ENCODE data around the gene NEK3. TPM values are rescaled to one million over a fixed set of nuclear protein-coding genes. Genes with fewer than 3 reads are reported as not detected.
"Not testable (repeated sequence)": the region's sequence is repeated elsewhere in the genome, so short reads cannot be mapped to it uniquely, and the experiment has no call there.

NEK3 gene
- total RNA-seq, 1 experiment from 2014 or later, result 12.6 TPM

DNA sequence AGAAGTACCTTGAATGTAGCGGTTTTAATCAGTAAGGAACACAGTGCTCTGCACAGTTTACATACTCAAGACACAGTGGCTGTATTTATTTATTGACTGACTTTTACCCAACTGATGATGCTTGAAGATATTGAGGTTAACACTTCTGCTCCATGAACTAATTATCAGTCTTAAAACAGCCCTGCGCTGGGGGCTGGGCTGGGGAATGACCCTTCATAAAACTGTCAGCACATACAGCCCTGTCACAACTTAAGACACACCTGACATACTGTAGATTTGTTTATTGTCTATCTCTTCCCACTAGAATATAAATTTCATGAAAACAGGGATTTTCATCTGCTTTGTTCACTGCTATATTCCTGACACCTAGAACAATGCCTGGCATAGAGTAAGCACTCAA, 41.3 kb downstream of the NEK3 start:
- no peak for DNase-seq (ENCODE audit: low read depth)

DNA sequence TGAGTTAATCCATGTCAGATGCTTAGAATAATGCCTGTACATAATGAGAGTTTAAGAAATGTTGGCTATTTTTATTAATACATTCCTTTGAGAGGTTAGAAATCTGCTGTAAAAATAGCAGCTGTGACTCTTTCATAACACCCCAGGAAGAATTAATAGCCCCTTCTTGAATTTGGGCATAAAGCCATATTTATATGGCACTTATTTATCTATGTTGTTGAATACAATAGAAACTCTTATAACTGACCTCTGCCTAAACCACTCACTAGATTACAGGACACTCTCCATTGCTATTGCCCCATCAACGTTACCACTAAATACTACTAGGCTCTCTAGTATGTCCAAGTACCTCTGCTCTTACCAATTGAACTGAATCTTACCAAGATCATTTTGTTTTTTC, 46.8 kb downstream of the NEK3 start:
- no peak for DNase-seq (ENCODE audit: low read depth)

DNA sequence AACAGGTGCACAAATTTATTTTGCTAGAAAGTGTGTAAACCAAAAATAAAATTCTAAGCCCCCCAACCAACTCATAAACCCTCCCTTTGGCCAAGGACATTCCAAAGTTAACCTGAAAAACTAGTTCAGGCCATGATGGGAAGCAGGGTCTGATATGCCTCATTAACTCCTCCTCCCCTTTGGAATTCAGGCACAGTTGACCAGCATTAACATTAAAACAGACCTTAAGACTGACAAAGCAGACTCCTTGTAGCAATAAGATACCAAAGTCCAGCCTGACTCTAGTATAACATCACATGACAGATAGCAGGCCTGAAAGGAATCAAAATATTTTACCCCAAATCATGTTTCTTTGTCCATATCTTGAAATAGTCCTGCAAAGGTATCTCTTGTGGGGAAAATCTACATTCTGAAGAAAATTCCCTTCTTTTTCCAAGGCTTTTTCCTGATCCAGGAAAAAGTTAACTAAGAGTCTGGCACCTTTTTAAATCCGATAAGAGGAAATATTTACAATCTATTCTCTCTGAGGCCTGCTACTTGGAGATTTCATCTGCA, 50.2 kb downstream of the NEK3 start:
- no peak for DNase-seq (ENCODE audit: low read depth)

DNA sequence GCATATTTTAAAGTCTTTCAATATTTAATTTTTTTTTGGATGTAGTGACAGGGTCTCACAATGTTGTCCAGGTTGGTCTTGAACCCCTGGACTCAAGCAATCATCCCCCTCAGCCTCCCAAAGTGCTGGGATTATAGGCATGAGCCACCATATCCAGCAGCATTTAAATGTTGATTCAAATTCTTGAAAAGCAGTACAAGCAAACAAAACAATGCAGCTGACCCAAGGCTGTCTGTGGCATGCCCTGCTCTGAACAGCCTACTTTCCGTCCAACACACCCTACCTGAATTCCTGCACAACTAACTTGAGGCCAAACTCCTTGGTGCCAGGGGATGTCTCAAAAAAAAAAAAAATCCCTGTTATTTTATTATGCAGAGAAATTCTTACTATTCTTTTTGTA, 53.6 kb downstream of the NEK3 start:
- DNase-seq (ENCODE audit: low read depth), result no peak

DNA sequence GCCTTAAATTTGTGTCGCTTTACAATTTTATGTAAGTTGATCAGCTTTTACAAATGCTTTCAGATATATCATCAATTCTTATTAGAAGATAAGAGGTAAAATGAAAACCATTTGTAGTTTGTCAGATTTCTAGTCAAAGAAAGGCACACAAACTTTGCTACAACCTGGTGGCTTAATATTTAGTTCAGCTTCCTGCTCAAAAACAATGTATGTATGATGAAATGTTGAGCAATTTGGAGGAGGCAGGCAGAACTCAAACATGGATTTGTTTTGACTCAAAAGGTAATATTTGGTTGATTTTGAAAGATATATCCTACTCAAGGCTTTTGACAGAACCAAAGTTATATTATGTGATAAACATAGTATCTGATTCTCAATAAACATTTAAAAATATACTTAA, 54.8 kb downstream of the NEK3 start:
- DNase-seq (ENCODE audit: low read depth), result no peak

DNA sequence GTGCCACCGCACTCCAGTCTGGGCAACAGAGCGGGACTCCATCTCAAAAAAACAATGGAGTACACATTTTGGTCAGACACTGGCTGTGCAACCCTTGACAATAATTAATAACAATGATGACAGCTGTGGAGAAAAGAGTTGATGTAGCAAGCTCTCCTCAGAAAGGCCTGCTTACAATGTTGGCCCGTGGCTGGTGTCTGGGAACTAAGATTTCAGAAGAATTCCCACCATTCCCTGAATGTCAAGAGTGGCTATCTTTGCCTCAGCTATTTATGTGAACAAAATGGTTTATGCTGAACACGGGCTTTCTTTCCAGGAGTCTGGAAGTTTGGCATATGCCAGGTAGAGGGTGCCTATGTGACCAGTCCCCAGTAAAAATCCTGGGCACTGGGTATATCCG, 56.0 kb downstream of the NEK3 start:
- DNase-seq (ENCODE audit: low read depth), result no peak

DNA sequence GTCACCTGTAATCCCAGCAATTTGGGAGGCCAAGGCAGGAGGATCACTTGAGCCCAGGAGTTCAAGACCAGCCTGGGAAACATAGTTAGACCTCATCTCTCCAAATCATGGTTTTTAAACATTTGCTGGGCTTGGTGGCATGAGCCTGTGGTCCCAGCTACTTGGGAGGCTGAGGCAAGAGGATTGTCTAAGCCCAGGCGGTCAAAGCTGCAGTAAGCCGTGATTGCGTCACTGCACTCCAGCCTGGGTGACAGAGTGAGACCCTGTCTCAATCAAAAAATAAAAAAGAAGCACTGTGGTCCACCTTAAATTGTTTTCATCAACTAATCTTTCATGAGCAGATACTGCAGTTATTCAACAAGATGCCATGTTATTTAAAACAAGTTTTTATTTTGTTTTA, 57.0 kb downstream of the NEK3 start:
- not testable (repeated sequence) for DNase-seq (ENCODE audit: low read depth)

DNA sequence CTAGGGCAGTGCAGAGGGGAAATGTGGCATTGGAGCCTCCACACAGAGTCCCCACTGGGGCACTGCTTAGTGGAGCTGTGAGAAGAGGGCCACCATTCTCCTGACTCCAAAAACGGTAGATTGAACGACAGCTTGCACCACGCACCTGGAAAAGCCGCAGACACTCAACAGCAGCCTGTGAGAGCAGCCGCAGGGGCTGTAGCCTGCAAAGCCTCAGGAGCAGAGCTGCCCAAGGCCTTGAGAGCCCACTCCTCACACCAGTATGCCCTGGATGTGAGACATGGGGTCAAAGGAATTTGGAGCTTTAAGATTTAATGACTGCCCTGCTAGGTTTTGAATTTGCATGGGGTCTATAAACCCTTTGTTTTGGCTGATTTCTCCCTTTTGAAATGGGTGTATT, 62.2 kb downstream of the NEK3 start:
- DNase-seq (ENCODE audit: low read depth), result no peak

DNA sequence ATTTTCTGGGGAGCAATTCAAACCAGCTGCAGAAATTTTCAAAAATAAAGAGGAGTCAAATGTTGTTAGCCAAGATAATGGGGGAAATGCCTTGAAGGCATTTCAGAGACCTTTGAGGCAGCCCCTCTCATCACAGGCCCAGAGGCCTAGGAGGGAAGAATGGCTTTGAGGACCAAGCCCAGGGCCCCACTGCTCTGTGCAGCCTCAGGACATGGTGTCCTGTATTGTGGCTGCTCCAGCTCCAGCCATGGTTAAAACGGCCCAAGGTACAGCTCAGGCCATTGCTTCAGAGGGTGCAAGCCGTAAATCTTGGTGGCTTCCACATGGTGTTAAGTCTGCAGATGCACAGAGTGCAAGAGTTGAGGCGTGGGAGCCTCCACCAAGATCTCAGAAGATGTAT, 62.6 kb downstream of the NEK3 start:
- no peak for DNase-seq (ENCODE audit: low read depth)

DNA sequence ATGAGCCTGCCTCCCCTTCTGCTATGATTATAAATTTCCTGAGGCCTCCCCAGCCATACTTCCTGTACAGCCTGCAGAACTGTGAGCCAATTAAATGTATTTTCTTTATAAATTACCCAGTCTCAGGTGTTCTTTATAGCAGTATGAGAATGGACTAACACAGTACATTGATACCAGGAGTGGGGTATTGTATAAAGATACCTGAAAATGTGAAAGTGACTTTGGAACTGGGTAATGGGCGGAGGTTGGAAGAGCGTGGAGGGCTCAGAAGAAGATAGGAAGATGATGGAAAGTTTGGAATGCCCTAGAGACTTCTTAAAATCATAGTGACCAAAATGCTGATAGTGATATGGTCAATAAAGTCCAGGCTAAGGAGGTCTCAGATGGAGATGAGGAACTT, 63.3 kb downstream of the NEK3 start:
- DNase-seq (ENCODE audit: low read depth), result no peak

DNA sequence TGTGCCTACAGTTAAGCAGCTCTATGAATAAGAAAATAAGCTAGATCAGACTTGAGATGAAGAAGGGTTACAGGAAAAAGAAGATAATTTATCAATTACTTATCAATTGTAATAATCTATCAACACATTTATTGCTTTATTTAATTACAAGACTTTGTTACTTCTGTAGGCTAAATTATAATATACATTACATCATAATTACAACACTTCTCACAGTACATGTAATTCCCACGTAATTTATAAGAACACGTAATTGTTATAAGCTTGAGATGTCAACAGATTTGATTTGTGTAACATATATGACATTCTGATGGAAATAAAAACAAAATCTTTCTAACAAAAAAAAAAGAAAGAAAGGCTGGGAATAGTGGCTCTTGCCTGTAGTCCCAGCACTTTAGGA, 67.3 kb downstream of the NEK3 start:
- DNase-seq (ENCODE audit: low read depth), result no peak

DNA sequence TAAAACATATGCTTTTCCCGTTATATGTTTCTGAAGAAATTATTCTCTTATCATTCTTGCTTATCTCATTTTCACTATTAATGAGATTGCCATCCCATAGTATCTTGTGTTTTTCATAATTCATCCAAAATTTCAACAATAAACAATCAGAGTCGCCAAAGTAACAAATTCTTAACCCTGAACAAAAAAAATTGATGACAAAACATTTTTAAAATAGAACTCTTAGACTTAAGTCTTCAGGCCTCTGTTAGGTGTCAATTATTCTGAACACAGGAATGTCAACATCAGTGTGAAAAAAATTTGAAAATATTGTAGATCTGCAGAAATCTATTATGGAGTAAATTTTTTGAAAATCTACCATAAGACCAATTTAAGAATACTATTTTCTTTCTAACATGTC, 67.9 kb downstream of the NEK3 start:
- DNase-seq (ENCODE audit: low read depth), result no peak

DNA sequence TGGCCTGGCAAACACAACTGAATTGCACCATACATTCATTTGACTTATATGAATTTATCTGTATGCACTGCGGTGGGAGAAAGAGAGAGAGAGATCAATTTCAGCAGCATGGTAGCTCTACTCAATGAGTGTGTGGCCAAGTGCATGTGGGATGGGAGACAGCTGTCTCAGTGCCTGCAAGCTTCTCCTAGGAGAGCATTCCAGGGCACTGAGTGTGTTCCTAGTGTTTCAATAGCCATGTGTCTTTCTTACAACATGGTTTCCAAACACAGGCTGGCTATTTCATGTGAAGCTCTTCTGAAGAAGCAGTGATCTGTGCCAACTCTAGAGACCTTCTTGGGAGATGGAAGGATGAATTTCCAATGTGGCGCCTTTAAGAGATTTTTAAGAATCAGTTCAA, 74.0 kb downstream of the NEK3 start:
- DNase-seq (ENCODE audit: low read depth), result peak; percentile 13

DNA sequence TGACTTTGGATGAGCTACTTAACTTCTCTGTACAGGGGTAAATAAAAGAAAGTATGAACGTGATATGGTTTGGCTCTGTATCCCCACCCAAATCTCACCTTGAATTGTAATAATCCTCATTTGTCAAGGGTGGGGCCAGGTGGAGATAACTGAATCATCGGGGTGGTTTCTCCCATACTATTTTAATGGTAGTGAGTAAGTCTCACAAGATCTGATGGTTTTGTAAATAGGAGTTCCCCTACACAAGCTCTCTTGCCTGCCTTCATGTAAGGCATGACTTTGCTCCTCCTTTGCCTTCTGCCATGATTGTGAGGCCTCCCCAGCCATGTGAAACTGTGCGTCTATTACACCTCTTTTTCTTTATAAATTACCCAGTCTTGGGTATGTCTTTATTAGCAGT, 74.4 kb downstream of the NEK3 start:
- DNase-seq (ENCODE audit: low read depth), result not testable (repeated sequence)

Other genes with a start within 250 kb of the NEK3 start
- 0.84 and 1.2 TPM in 2 replicates for gene ATP7B, start 148.1 kb downstream of the NEK3 start, total RNA-seq (2014; rRNA removed; shearing (Covaris generic))
- 7.2 and 9.4 TPM in 2 replicates for gene ALG11, start 147.2 kb downstream of the NEK3 start, total RNA-seq (2014; rRNA removed; shearing (Covaris generic))
- 7.0 and 7.1 TPM in 2 replicates for gene UTP14C, start 134.9 kb downstream of the NEK3 start, total RNA-seq (2014; rRNA removed; shearing (Covaris generic))
- gene NEK5, start 30.5 kb downstream of the NEK3 start, total RNA-seq (2014; rRNA removed; shearing (Covaris generic)), result not detected in 2 replicates
- gene THSD1, start 246.6 kb upstream of the NEK3 start, total RNA-seq (2014; rRNA removed; shearing (Covaris generic)), result 2.8 and 3.5 TPM in 2 replicates